ENCODE data around the gene MCC. TPM values are rescaled to one million over a fixed set of nuclear protein-coding genes. Genes with fewer than 3 reads are reported as not detected.

MCC gene
- total RNA-seq, 2 experiments from 2014 or later, result 3.8 to 4.4 TPM

DNA sequence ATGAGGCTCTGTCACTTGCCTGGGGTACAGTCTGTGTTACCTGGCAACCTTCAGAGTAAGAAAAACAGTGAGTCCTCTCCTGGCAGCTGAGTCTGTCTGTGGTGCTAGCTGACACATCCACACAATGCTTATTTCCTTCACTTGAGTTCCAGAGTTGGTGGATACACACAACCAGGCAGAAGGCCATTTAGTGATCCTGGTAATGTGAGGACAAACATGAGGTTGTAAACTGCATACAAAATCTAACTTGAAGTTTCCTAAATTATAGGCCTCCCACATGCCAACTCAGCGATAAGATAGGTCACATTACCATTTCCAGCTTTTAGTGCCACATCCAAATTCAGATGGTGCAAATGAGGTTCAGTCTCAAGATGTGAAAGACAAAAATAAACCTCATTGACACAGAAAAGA lies 386.1 kb downstream of the MCC start:
- DNase-seq, result no peak
- Mint-ChIP-seq H3K36me3 (no peaks in the 10 kb centered on the region), H3K27me3 (no peaks in the 10 kb centered on the region), H3K4me1 (no peaks in the 10 kb centered on the region), H3K4me3 (no peak overlapping the region), H3K27ac (no peak overlapping the region), H3K9me3 (no peaks in the 10 kb centered on the region)
- ATAC-seq (ENCODE audit: low read depth), result no peak
- POLR2A ChIA-PET, result no interaction called here

DNA sequence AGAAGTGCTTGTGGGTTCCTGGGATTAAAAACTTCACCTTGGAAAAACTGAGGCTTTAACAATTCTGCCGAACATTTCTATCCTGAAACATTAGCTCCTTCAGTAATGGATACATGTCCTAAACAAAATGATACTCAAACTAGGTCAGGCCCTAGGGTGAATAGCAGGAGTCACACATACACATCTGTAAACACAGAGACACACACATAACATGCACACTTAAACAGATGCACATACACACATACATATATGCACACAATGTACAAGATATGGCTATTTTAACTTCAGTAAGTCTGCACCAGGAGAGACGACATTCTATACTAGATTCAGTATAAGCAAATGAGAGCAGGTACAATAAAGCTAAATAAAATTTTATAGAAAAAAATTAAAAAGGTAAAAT lies 387.3 kb downstream of the MCC start:
- H3K4me3 Mint-ChIP-seq, result no peak overlapping the region
- POLR2A ChIA-PET, result no interaction called here
- no peaks in the 10 kb centered on the region for H3K27me3 Mint-ChIP-seq
- no peaks in the 10 kb centered on the region for H3K36me3 Mint-ChIP-seq
- DNase-seq (no peak), ATAC-seq (ENCODE audit: low read depth) (no peak)
- H3K4me1 Mint-ChIP-seq, result no peaks in the 10 kb centered on the region
- H3K9me3 Mint-ChIP-seq, result no peaks in the 10 kb centered on the region
- no peak overlapping the region for H3K27ac Mint-ChIP-seq

GRCh38 chr5:113099822-113100221 lies 388.4 kb downstream of the MCC start:
- Mint-ChIP-seq H3K4me3 (no peak overlapping the region), H3K27ac (no peak overlapping the region), H3K9me3 (no peaks in the 10 kb centered on the region), H3K36me3 (no peaks in the 10 kb centered on the region), H3K4me1 (no peaks in the 10 kb centered on the region), H3K27me3 (no peaks in the 10 kb centered on the region)
- ATAC-seq (ENCODE audit: low read depth) (no peak), DNase-seq (no peak)
- POLR2A ChIA-PET, result no interaction called here

- no peaks in the 10 kb centered on the region for H3K4me1 Mint-ChIP-seq
- H3K27me3 Mint-ChIP-seq, result no peaks in the 10 kb centered on the region
- no peak overlapping the region for H3K27ac Mint-ChIP-seq
- H3K4me3 Mint-ChIP-seq, result no peak overlapping the region
- POLR2A ChIA-PET, result no interaction called here
- H3K9me3 Mint-ChIP-seq, result no peaks in the 10 kb centered on the region
- ATAC-seq (ENCODE audit: low read depth) (no peak), DNase-seq (no peak)
- H3K36me3 Mint-ChIP-seq, result no peaks in the 10 kb centered on the region
Measured at GRCh38 chr5:113098378-113098777, 389.9 kb downstream of the MCC start.

- POLR2A ChIA-PET, result interaction anchor here (0.5 kb wide), 1 partner anchor 238 kb away, joined by 6 read pairs; no protein-coding TSS in a partner anchor
- no peaks in the 10 kb centered on the region for H3K36me3 Mint-ChIP-seq
- ATAC-seq (ENCODE audit: low read depth), result no peak
- no peak overlapping the region for H3K4me3 Mint-ChIP-seq
- DNase-seq, result no peak
- H3K9me3 Mint-ChIP-seq, result no peaks in the 10 kb centered on the region
- no peaks in the 10 kb centered on the region for H3K27me3 Mint-ChIP-seq
- H3K27ac Mint-ChIP-seq, result no peak overlapping the region
- H3K4me1 Mint-ChIP-seq, result no peaks in the 10 kb centered on the region
Measured at GRCh38 chr5:113095831-113096230, 392.4 kb downstream of the MCC start.

DNA sequence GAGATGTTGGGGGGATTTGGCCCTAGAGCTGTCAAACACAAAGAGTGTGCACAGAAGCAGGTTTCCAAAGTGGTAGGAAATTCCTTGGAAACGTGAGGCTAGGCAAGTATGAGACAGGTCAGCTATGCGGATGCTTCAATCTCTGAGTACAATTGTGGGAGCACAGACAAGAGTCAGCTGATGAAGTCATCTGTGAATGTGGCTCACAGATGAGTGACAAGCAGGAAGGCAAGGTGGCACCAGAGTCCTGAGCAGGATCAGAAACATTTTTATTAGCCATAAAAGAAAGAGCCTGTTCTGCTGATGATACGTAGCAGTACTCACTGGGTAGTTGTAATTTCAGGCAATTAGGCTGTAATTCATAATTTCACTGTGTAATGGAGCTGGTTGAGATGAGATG lies 394.7 kb downstream of the MCC start:
- POLR2A ChIA-PET, result no interaction called here
- H3K4me1 Mint-ChIP-seq, result no peaks in the 10 kb centered on the region
- ATAC-seq (ENCODE audit: low read depth) (no peak), DNase-seq (no peak)
- H3K4me3 Mint-ChIP-seq, result no peak overlapping the region
- no peaks in the 10 kb centered on the region for H3K27me3 Mint-ChIP-seq
- H3K9me3 Mint-ChIP-seq, result no peaks in the 10 kb centered on the region
- H3K36me3 Mint-ChIP-seq, result no peaks in the 10 kb centered on the region
- H3K27ac Mint-ChIP-seq, result no peak overlapping the region

DNA sequence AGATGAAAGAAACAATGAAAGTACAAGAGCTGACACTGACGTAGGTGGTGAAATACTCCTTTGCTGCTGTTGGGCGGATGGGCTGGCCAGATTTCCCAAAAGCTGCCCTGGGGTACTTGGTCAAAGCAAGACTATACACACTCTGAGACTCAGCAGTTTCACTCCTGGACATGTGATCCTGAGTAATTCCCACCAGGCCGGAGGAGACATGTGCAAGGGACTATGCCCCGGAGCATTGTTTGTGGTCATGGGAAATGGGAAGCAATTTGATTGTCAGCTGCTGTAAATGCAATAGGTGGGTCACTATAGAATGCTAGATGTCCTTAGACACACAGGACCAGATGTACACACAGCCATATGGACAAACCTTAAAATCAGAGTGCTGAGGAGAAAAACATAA lies 395.6 kb downstream of the MCC start:
- ATAC-seq (ENCODE audit: low read depth), result no peak
- POLR2A ChIA-PET, result no interaction called here
- Mint-ChIP-seq H3K27me3 (no peaks in the 10 kb centered on the region), H3K36me3 (no peaks in the 10 kb centered on the region), H3K27ac (no peak overlapping the region), H3K9me3 (no peaks in the 10 kb centered on the region), H3K4me1 (no peaks in the 10 kb centered on the region), H3K4me3 (no peak overlapping the region)
- no peak for DNase-seq

- Mint-ChIP-seq H3K27me3 (no peaks in the 10 kb centered on the region), H3K36me3 (no peaks in the 10 kb centered on the region), H3K9me3 (no peaks in the 10 kb centered on the region), H3K4me3 (no peak overlapping the region), H3K27ac (no peak overlapping the region), H3K4me1 (no peaks in the 10 kb centered on the region)
- DNase-seq (no peak), ATAC-seq (ENCODE audit: low read depth) (no peak)
- POLR2A ChIA-PET, result no interaction called here
Measured at GRCh38 chr5:113091622-113092021, 396.6 kb downstream of the MCC start.

- Mint-ChIP-seq H3K36me3 (no peaks in the 10 kb centered on the region), H3K27ac (no peak overlapping the region), H3K4me3 (no peak overlapping the region), H3K27me3 (no peaks in the 10 kb centered on the region), H3K4me1 (no peaks in the 10 kb centered on the region), H3K9me3 (no peaks in the 10 kb centered on the region)
- DNase-seq (no peak), ATAC-seq (ENCODE audit: low read depth) (no peak)
- POLR2A ChIA-PET, result no interaction called here
Measured at GRCh38 chr5:113090336-113091106, 397.7 kb downstream of the MCC start.

- H3K9me3 Mint-ChIP-seq, result no peaks in the 10 kb centered on the region
- ATAC-seq (ENCODE audit: low read depth) (no peak), DNase-seq (no peak)
- H3K4me1 Mint-ChIP-seq, result no peaks in the 10 kb centered on the region
- no peak overlapping the region for H3K27ac Mint-ChIP-seq
- no peaks in the 10 kb centered on the region for H3K36me3 Mint-ChIP-seq
- H3K4me3 Mint-ChIP-seq, result no peak overlapping the region
- POLR2A ChIA-PET, result no interaction called here
- no peaks in the 10 kb centered on the region for H3K27me3 Mint-ChIP-seq
Measured at GRCh38 chr5:113089653-113090335, 398.5 kb downstream of the MCC start.

- Mint-ChIP-seq H3K27ac (no peak overlapping the region), H3K4me1 (no peaks in the 10 kb centered on the region), H3K4me3 (no peak overlapping the region), H3K36me3 (no peaks in the 10 kb centered on the region), H3K9me3 (no peaks in the 10 kb centered on the region), H3K27me3 (no peaks in the 10 kb centered on the region)
- POLR2A ChIA-PET, result no interaction called here
- no peak for DNase-seq
- no peak for ATAC-seq (ENCODE audit: low read depth)
Measured at GRCh38 chr5:113087976-113088514, 400.2 kb downstream of the MCC start.

DNA sequence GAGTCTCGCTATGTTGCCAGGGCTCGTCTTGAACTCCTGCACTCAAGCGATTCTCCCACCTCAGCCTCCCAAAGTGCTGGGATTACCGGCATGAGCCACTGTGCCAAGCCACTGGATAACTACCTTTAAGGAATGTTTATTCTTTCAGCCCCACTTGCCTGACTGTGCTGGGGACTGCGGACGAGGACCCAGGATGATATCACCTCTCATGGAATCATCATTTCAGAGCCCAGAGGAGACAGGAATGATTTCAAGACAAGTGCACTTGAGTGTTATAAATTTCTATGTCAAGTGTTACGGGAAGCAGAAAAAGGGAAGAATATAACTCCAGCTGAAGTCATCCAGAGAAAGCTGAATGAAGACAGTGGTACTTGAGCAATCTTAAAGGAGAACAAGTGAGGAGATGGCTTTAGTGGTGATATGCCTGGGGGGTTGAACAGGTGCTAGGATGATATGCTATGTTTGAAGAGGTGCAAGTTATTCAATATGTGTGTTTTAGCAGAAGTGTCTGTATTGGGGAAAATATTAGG lies 402.3 kb downstream of the MCC start:
- Mint-ChIP-seq H3K27ac (no peak overlapping the region), H3K27me3 (no peaks in the 10 kb centered on the region), H3K4me1 (no peaks in the 10 kb centered on the region), H3K36me3 (no peaks in the 10 kb centered on the region), H3K4me3 (no peak overlapping the region), H3K9me3 (no peaks in the 10 kb centered on the region)
- DNase-seq, result no peak
- no peak for ATAC-seq (ENCODE audit: low read depth)
- POLR2A ChIA-PET, result no interaction called here

DNA sequence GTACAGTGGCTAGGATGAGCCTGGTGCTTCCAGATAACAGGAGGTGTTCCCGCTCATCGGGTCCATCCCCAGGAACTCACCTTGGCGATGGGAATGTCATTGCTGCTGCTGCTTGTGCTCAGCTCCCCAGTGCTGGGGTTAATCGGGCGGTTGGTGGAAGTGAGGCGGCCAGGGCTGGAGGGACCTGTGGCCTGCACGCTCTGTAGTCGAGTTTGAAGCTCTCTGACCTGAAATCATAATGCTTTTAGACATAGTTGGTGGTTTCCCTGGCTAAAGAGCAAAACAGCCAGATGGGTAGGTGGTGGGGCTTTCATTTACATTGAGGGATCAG lies 403.2 kb downstream of the MCC start:
- Mint-ChIP-seq H3K4me1 (no peaks in the 10 kb centered on the region), H3K4me3 (no peak overlapping the region), H3K27ac (no peak overlapping the region), H3K9me3 (no peaks in the 10 kb centered on the region), H3K27me3 (no peaks in the 10 kb centered on the region), H3K36me3 (no peaks in the 10 kb centered on the region)
- ATAC-seq (ENCODE audit: low read depth), result no peak
- no peak for DNase-seq
- POLR2A ChIA-PET, result no interaction called here

DNA sequence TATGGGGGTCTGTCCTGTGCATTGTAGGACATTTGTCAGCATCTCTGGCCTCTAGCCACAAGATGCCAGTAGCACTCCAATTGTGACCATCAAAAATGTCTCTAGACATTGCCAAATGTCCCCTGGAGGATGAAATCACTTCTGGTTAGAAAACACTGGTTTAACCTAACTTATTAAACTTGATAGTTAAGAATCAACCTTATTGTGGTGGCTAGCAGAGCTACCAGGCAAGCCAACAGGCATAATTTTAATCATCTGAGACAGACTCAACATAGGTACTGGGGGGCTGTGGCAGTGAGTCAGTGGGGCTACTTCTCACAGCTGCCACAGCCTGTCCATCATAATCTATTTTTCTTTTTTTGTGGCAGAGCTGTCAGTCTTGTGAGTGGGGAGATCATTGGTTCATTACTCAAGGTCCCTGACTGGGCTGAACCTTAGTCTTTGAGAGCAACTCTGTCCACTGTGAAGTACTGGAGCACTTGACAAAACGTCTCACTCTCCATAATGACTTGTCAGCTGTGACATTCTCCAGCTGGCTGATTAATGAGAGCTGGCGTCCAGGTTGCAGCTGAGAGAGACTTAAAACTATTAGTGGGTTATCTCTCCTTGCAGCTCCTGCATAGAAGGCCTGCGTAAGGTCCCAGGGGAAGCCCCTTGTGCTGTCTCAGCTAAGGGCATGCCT lies 403.7 kb downstream of the MCC start:
- H3K9me3 Mint-ChIP-seq, result no peaks in the 10 kb centered on the region
- no peak overlapping the region for H3K4me3 Mint-ChIP-seq
- no peaks in the 10 kb centered on the region for H3K36me3 Mint-ChIP-seq
- H3K4me1 Mint-ChIP-seq, result no peaks in the 10 kb centered on the region
- DNase-seq (no peak), ATAC-seq (ENCODE audit: low read depth) (no peak)
- POLR2A ChIA-PET, result no interaction called here
- no peak overlapping the region for H3K27ac Mint-ChIP-seq
- no peaks in the 10 kb centered on the region for H3K27me3 Mint-ChIP-seq

Measured in activated naive CD8-positive, alpha-beta T cell treated with anti-CD3 and anti-CD28 coated beads, Interleukin-2, amount 10 ng/mL, durations not matched to agents 7 days and 5 days (primary cell).